ENCODE results near the gene GLDC. TPM values are rescaled to one million over a fixed set of nuclear protein-coding genes. Genes with fewer than 3 reads are reported as not detected.
A peak's percentile ranks its signal among the peaks of the same experiment; 100 is the strongest.
"Not testable (repeated sequence)": the region's sequence is repeated elsewhere in the genome, so short reads cannot be mapped to it uniquely, and the experiment has no call there.

GLDC gene
- total RNA-seq, 1 experiment from 2014 or later, result not detected

GRCh38 chr9:6566409-6567139 lies 79.0 kb downstream of the GLDC start:
- peak; percentile 82 for DNase-seq (ENCODE audit: low spot score)

GRCh38 chr9:6565312-6565711 lies 80.2 kb downstream of the GLDC start:
- DNase-seq (ENCODE audit: low spot score), result no peak

- DNase-seq (ENCODE audit: low spot score), result no peak
These were observed 80.7 kb downstream of the GLDC start for GRCh38 chr9:6564868-6565267.

DNA sequence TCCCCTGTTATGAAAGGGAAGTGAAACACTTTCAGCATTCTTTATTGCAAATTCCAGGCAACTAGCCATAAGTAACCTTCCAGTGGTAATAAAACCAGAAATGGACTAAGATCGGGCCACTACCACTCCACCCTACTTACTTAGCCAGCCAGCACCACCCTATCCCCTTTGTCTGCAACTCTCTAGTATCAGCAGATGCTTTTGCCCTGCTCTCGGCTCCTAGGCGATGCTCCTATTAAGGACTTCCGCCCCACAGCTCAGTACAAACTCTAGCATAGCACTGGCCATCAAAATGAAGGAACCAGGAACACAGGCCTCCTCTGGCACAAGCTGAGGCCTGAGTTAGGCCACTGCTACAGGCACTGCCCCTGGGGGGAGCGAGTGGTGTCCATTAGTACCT lies 81.2 kb downstream of the GLDC start:
- DNase-seq (ENCODE audit: low spot score), result no peak

DNA sequence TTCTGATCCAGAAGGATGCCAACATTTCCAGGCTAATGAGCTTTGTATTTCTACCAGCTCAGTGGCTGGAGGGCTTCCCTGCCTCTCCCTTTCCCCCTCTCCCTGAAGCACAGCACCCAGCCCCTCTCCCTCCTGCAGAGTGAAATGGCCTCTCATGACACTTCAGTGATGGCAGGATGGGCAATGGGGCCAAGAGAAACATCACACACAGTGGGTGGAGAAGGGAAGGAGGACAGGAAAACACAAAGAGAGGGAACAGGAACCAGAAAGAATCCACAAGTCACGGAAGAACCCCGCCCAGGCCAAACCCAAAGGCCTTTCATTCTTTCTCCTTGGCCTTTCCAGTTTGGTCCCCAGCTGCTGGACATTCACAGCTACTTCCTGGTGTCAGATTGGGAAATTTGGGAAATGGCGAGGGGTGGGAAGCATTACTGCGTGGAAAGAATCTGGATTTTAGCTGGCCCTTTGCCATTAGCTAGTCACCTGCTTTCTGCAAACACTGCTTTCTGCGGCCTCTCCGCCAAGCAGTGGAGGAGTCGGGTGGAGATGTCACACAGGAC lies 82.6 kb downstream of the GLDC start:
- DNase-seq (ENCODE audit: low spot score), result no peak

DNA sequence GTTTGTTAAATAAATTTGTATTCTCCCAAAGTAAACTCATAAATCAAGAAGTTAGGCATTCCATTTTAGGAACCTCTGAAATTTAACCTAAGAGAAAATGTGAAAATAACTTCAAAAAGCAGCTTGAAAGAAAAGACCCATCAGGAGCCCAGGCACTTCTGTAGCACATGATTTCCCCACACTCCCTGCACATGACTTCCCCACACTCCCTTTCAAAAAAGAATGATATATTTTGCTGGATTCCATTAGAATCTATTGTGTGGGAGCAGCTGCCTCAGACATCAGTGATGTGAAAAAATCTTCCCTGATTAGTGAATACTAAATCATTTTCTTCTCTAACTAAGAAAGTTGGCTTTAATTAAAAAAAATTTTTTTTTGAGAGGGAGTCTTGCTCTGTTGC lies 83.3 kb downstream of the GLDC start:
- DNase-seq (ENCODE audit: low spot score), result no peak

DNA sequence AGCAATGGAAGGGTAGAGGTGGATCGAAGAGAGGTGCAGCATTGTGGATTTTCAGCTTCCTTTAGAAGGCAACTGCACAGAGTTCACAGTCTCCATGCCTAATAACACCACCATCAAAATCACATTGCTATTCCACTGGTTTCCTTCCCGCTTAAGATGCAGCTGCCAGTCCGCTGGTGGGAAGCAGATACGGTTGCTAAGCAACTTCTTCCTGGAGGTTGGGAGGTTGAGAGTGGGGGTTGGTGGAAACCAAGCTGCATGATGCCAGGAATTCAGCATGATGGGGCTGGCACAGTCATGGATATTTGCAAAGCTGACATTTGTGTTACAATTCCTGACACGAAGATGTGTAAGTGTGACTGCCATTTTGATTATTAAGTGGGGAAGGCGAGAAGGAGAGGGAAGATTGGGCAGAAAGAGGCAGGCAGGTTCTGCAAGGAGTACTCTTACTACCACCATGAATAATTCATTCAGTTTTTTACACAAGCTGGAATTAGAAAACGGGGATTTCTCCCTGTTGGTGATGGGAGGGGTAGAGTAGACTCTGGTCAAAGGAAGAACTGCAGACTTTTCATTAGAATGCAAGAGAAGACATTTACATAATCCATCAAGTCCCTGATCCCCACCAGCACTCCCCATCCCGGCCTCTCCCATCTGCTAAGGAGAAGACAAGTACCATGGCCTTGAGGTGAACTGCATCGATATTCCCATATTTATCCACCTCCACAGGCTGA lies 87.5 kb downstream of the GLDC start:
- no peak for DNase-seq (ENCODE audit: low spot score)

DNA sequence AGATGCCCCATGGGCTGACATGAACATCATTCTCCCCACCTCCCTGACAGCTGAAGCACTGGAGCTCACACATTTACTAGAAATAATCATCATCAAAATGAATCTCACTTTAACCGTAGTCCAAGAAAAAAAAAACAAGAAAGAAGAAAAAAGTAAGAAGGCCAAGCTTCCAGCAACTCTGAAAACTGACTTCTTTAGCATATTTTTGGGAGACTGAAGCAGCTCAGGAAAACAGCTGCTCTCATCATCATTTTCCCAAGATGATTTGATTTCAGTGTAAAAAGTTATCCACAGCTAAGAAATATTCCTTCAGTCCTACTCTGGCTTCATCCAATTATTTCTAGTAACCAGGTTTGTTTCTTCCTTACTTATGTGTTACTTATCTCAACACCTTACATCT lies 91.7 kb downstream of the GLDC start:
- no peak for DNase-seq (ENCODE audit: low spot score)

- DNase-seq (ENCODE audit: low spot score), result no peak
These were observed 92.9 kb downstream of the GLDC start for GRCh38 chr9:6552498-6553121.

GRCh38 chr9:6552033-6552432 lies 93.5 kb downstream of the GLDC start:
- DNase-seq (ENCODE audit: low spot score), result peak; percentile 70

DNA sequence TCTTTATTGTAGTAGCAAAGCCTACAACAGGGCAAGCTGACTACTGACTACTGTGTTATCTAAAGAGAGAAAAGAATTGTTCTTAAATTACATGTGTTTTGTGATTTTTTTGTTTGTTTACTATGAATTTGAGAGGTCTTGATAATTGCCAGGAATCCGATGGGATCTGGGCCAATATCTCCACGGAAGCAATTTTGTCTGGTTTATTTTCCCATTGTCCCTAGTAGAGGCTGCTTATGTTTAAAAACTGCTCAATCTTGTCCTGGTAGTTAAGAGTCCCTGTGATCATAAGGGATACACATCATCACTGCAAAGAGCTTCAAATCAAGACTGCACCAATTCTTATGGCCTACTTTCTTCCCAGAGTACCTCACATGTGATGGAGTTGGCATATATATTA lies 94.4 kb downstream of the GLDC start:
- DNase-seq (ENCODE audit: low spot score), result no peak

DNA sequence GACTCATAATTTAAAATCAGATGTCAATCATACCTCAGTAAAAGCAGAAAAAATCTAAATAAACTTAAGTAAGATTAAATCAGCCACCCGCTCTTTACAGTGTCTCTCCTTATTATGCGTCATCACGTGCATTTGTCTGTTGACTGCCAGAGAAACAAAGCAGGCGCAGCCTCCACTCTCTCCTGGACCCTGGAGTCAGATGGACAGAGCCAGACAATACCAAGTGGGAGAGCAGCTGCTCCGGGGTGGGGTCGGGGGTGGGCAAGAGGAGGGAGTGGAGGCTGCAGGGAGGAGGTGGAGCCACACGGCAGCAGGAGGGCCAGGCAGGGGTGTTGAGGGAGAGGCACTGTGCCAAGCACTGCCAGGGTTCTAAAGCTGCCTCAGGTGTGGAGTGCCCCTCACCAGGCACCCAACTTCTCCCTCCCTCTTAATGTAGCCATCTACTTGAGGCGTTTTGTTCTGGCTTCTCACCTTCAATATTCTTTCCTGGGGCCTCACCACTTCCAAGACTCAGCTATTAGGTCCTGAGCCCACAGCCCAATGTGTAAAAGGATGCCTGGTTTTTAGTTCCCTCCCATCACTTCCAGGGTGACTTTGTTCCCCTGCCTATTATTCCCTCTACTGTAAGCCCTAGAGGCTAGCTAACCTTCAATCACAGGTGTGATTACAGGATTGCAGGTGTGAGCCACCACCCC lies 96.3 kb downstream of the GLDC start:
- no peak for DNase-seq (ENCODE audit: low spot score)

- no peak for DNase-seq (ENCODE audit: low spot score)
These were observed 100.4 kb downstream of the GLDC start for GRCh38 chr9:6545017-6545691.

GRCh38 chr9:6543204-6543603 lies 102.3 kb downstream of the GLDC start:
- no peak for DNase-seq (ENCODE audit: low spot score)

DNA sequence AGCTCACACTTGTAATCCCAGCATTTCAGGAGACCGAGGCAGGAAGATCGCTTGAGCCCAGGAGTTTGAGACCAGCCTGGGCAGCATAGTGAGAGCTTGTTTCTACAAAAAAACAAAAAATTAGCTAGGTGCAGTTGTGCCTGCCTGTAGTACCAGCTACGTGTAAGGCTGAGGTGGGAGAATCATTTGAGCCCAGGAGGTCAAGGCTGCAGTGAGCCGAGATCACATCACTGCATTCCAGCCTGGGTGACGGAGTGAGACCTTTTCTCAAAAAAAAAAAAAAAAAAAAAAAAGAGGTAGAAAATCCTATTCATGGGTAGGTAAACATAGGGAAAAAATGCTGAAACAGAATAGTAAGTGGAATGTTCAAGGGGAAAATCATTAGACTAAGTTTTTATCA lies 102.9 kb downstream of the GLDC start:
- DNase-seq (ENCODE audit: low spot score), result not testable (repeated sequence)

GRCh38 chr9:6538666-6539071 lies 106.9 kb downstream of the GLDC start:
- no peak for DNase-seq (ENCODE audit: low spot score)

- DNase-seq (ENCODE audit: low spot score), result no peak
These were observed 109.9 kb downstream of the GLDC start for GRCh38 chr9:6535594-6535993.

GRCh38 chr9:6525326-6526045 lies 120.0 kb downstream of the GLDC start:
- no peak for DNase-seq (ENCODE audit: low spot score)

GRCh38 chr9:6522263-6522662 lies 123.3 kb downstream of the GLDC start:
- no peak for DNase-seq (ENCODE audit: low spot score)

DNA sequence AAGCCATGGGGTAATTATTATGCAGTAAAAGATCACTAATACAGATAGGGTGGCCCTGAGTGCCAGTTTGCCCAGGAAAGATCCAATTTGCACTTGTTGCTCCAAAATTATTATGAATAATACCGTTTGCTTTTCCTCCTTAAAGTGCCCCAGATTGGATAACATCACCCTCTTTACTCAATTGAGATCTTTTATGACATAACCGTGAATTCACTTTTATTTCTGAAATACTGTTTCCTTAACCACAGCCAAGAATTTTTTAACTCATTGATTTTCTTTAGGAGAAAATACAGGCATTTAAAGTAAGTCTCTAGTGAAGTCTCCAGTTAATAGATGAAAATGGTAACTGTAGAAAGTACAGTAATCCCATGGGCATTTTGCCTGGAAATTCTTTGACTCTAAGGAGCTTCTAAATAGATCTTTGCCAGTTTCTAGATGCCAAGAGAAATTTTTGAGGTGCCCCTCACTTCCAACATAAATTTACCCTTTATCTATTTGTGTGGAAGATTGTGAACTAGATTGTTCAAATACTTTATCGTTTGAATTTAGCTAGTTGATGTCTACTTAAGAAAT lies 133.4 kb downstream of the GLDC start:
- no peak for DNase-seq (ENCODE audit: low spot score)

All from H4 (cell line).